Spleen (tissue), 7 donors: Measurements from ENCODE around the gene SEPTIN5.

Experiments
- CTCF ChIP-seq, 11 experiments: fragments of 200-600 bp in 7 of 11; fragments of 450-650 bp in 4 of 11; sonication (generic) in 4 of 11; IDR thresholded peaks in 8 of 11; conservative IDR thresholded peaks in 3 of 11; 1 replicate in 7 of 11; 2 replicates in 4 of 11; pipeline versions ENCODE4 v1.4.0 to v1.8.0; 2016 to 2021; ENCODE audit warnings: antibody characterized with exemption in 11 of 11, inconsistent platforms in 4 of 11, mild to moderate bottlenecking in 1 of 11
- POLR2A ChIP-seq, 3 donors: fragments of 450-650 bp; IDR thresholded peaks; one replicate each; pipeline ENCODE4 v1.5.1; 2017; ENCODE audit warnings: antibody characterized with exemption in 3 of 3, mild to moderate bottlenecking in 1 of 3
- POLR2AphosphoS5 ChIP-seq, 3 donors: sonication (generic); formaldehyde crosslinking; IDR thresholded peaks; one replicate each; pipeline ENCODE4 v1.5.1; 2017; ENCODE audit warnings: antibody characterized with exemption in 3 of 3
- donor health status: DM: no; HTN: no; CAD: no; lungs with moderate emphysema.
- donor health status: DM: no; HTN: no; CAD: no.
- donor health status: DM: no; HTN: no; CAD: no.

GRCh38 chr22:19731361-19732135 lies 17.2 kb downstream of the SEPTIN5 start:
- TF ChIP-seq CTCF (IDR thresholded peaks at IDR 0.05 in 8 of 11, conservative IDR thresholded peaks at IDR 0.05 in 3 of 11) (no peak), POLR2AphosphoS5 (IDR thresholded peaks at IDR 0.05) (no peak), POLR2A (IDR thresholded peaks at IDR 0.05) (no peak)
